Middle frontal gyrus (tissue), 1 donor: ENCODE results near the gene NABP1.

ENCODE experiments used
- DNase-seq: peaks from one replicate; pipeline ENCODE4 v3.0.0-alpha.2; 2015; ENCODE audit warnings: low spot score; ENCODE audit errors: extremely low spot score

Gene NABP1

GRCh38 chr2:191707542-191707941 lies 29.6 kb downstream of the NABP1 start:
- no peak for DNase-seq

DNA sequence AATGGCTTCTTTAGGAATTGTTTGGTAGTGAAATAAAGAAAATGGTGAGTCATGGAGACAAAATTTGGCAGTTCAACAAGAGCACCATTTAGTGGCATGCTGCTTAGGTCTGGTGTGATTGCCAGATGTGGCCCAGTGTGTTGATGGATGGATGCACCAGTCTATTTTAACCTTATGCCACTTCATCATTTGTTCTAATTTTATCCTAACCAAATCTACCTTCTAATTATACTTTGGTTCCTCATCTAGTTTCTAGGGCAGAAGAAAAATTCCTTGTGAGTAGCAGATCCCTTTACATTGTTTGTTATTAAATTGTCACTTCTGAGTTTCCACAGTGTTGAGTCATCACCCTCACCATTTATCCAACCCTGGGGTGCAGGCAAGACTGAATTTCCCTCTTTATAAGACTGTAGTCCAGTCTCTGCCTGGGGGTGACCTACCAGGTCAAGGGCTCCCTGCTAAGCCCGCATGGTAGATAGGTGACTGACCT lies 32.5 kb downstream of the NABP1 start:
- no peak for DNase-seq

DNA sequence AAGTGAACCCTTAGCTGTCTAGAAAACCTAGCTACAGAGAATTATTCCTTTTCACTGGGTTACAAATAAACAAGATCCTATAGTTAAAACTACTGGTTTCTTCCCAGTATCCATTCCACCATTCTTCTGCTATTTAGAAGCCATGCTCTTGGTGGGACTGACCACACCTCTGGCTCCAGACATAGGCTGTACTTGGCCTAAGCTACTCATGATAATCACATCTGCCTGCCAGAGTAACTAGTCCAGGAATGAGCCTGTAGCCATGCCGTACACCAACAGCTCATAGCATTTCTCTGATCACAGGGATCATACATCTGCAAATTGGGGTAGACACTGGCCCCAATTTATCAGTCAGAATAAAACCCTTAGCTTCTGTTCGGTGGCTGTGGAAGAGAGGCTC lies 33.7 kb downstream of the NABP1 start:
- DNase-seq: no peak

GRCh38 chr2:191713837-191714236 lies 35.9 kb downstream of the NABP1 start:
- no peak for DNase-seq

DNA sequence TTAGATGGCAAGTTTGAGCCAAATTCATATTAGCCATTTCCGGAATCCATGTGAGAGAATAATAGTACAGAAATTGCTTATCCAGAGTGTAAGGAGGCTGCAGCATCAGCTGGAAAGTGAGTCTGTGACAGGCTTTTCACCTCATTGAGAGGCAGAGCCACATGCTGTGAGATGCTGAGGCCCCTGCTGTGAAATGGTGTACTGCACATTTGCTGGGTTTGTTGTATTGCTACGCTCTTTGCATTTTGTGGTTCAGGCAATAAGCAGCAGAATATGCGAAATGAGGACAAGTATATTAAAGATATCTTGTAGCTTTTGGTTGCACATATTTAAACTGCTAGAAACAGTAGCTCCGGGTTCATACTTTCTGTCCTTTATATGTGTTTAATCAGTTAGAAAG lies 37.0 kb downstream of the NABP1 start:
- DNase-seq: no peak

GRCh38 chr2:191715471-191715870 lies 37.5 kb downstream of the NABP1 start:
- DNase-seq: no peak

GRCh38 chr2:191719261-191719660 lies 41.3 kb downstream of the NABP1 start:
- no peak for DNase-seq

- DNase-seq: no peak
Measured at GRCh38 chr2:191719938-191720337, 42.0 kb downstream of the NABP1 start.

- no peak for DNase-seq
Measured at GRCh38 chr2:191721331-191721730, 43.4 kb downstream of the NABP1 start.

GRCh38 chr2:191724015-191724414 lies 46.1 kb downstream of the NABP1 start:
- DNase-seq: no peak

- DNase-seq: no peak
Measured at GRCh38 chr2:191728750-191729624, 51.1 kb downstream of the NABP1 start.

GRCh38 chr2:191730263-191730662 lies 52.3 kb downstream of the NABP1 start:
- DNase-seq: no peak
